GM12891 (cell line): ENCODE data around the gene MYOZ1.

Experiments used
- POLR2A ChIP-seq: IDR thresholded peaks from 2 replicates; pipeline ENCODE4 v1.6.1; 2011; ENCODE audit warnings: low read depth, low read length, control low read depth
- POLR2AphosphoS5 ChIP-seq: IDR thresholded peaks from 2 replicates; pipeline ENCODE4 v1.6.1; 2011; ENCODE audit warnings: low read depth, low read length, control low read depth
- TAF1 ChIP-seq: IDR thresholded peaks from 2 replicates; pipeline ENCODE4 v1.6.1; 2011; ENCODE audit warnings: low read depth, low read length, control low read depth

GRCh38 chr10:73625004-73625883 lies 16.0 kb downstream of the MYOZ1 start:
- peak; percentile 35; the same call in 1 of the 2 replicates for TF ChIP-seq TAF1
- no peak for TF ChIP-seq POLR2A
- TF ChIP-seq POLR2AphosphoS5: no peak
